22Rv1 (cell line): Measurements from ENCODE around the gene TPST1.
"Not testable (repeated sequence)": the region's sequence is repeated elsewhere in the genome, so short reads cannot be mapped to it uniquely, and the experiment has no call there.

Experiments used
- ZFX ChIP-seq: fragments of 450-650 bp; IDR thresholded peaks from 2 replicates; pipeline ENCODE4 v1.6.1; 2017; ENCODE audit warnings: antibody characterized with exemption, borderline replicate concordance
- TF ChIP-seq, protein P1 (sequence below): fragments of 450-650 bp; IDR thresholded peaks from 2 replicates; pipeline ENCODE4 v1.5.1; 2017; ENCODE audit warnings: mild to moderate bottlenecking

DNA sequence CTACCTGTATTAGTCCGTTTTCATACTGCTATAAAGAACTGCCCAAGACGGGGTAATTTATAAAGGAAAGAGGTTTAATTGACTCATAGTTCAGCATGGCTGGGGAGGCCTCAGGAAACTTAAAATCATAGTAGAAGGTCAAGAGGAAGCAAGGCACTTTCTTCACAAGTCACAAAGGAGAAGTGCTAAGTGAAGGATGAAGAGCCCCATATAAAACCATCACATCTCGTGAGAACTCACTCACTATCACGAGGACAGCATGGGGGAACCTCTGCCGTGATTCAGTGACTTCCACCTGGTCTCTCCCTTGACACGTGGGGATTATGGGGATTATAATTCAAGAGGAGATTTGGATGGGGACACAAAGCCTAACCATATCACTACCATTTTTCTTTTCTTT lies 119.9 kb downstream of the TPST1 start:
- TF ChIP-seq, protein P1, sequence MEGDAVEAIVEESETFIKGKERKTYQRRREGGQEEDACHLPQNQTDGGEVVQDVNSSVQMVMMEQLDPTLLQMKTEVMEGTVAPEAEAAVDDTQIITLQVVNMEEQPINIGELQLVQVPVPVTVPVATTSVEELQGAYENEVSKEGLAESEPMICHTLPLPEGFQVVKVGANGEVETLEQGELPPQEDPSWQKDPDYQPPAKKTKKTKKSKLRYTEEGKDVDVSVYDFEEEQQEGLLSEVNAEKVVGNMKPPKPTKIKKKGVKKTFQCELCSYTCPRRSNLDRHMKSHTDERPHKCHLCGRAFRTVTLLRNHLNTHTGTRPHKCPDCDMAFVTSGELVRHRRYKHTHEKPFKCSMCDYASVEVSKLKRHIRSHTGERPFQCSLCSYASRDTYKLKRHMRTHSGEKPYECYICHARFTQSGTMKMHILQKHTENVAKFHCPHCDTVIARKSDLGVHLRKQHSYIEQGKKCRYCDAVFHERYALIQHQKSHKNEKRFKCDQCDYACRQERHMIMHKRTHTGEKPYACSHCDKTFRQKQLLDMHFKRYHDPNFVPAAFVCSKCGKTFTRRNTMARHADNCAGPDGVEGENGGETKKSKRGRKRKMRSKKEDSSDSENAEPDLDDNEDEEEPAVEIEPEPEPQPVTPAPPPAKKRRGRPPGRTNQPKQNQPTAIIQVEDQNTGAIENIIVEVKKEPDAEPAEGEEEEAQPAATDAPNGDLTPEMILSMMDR = not testable (repeated sequence)
- not testable (repeated sequence) for TF ChIP-seq ZFX
